DND-41 (cell line): ENCODE measurements around the gene MSANTD1.

Experiments used
- ATAC-seq: fragments of 200-7000 bp; cut with Tn5 transposase; 3 replicates; pipeline ENCODE4 v1.9.1; 2021; ENCODE audit warnings: low read depth; ENCODE audit not compliant: insufficient read depth
- DNase-seq: peaks from one replicate; pipeline ENCODE4 v3.0.0-alpha.2; 2020
- H2AFZ ChIP-seq: 2 replicates; pipeline ENCODE4 v1.6.0; 2012; ENCODE audit warnings: low read depth, low read length
- H3K27ac ChIP-seq: 2 replicates; pipeline ENCODE4 v1.5.1; 2012; ENCODE audit warnings: low read length, inconsistent platforms
- H3K27me3 ChIP-seq: fragments of 200-600 bp; sonication (generic); 2 replicates; pipeline ENCODE4 v1.6.0; 2012; ENCODE audit warnings: low read length, mild to moderate bottlenecking, inconsistent platforms; ENCODE audit not compliant: insufficient read depth, poor library complexity
- H3K36me3 ChIP-seq: 2 replicates; pipeline ENCODE4 v1.5.1; 2012; ENCODE audit warnings: low read length, inconsistent platforms; ENCODE audit not compliant: insufficient read depth
- H3K4me1 ChIP-seq: 2 replicates; pipeline ENCODE4 v1.5.1; 2012; ENCODE audit warnings: mild to moderate bottlenecking, low read length; ENCODE audit not compliant: insufficient read depth
- H3K4me2 ChIP-seq: 2 replicates; pipeline ENCODE4 v1.6.0; 2012; ENCODE audit warnings: mild to moderate bottlenecking, moderate library complexity, low read length, inconsistent platforms; ENCODE audit not compliant: insufficient read depth
- H3K4me3 ChIP-seq, 2 experiments: fragments of 200-600 bp in 1 of 2; shearing (Covaris generic) in 1 of 2; 2 replicates each; pipeline ENCODE4 v1.5.1; 2012 to 2016; ENCODE audit warnings: inconsistent platforms in 2 of 2, low read length in 2 of 2, mild to moderate bottlenecking in 2 of 2, low read depth in 1 of 2, moderate library complexity in 1 of 2
- H3K79me2 ChIP-seq: 2 replicates; pipeline ENCODE4 v1.6.0; 2012; ENCODE audit warnings: low read length, inconsistent platforms; ENCODE audit not compliant: insufficient read depth
- H3K9ac ChIP-seq: 2 replicates; pipeline ENCODE4 v1.6.0; 2012; ENCODE audit warnings: low read depth, mild to moderate bottlenecking, inconsistent platforms, low read length, moderate library complexity
- H3K9me3 ChIP-seq: 2 replicates; pipeline ENCODE4 v1.5.1; 2012; ENCODE audit warnings: low read length, moderate library complexity, mild to moderate bottlenecking, inconsistent platforms; ENCODE audit not compliant: insufficient read depth, severe bottlenecking
- H4K20me1 ChIP-seq: 2 replicates; pipeline ENCODE4 v1.6.0; 2012; ENCODE audit warnings: low read length; ENCODE audit not compliant: insufficient read depth
- EZH2 ChIP-seq: IDR thresholded peaks from 3 replicates; pipeline ENCODE4 v1.6.1; 2012; ENCODE audit warnings: borderline replicate concordance, low read depth, mild to moderate bottlenecking, moderate library complexity, low read length, inconsistent platforms; ENCODE audit not compliant: severe bottlenecking
- TF ChIP-seq, protein P1 (sequence below): IDR thresholded peaks from 2 replicates; pipeline ENCODE4 v1.5.1; 2012; ENCODE audit warnings: borderline replicate concordance, low read length, moderate library complexity, mild to moderate bottlenecking; ENCODE audit not compliant: poor library complexity, severe bottlenecking; ENCODE audit errors: extremely low read depth

Gene MSANTD1

DNA sequence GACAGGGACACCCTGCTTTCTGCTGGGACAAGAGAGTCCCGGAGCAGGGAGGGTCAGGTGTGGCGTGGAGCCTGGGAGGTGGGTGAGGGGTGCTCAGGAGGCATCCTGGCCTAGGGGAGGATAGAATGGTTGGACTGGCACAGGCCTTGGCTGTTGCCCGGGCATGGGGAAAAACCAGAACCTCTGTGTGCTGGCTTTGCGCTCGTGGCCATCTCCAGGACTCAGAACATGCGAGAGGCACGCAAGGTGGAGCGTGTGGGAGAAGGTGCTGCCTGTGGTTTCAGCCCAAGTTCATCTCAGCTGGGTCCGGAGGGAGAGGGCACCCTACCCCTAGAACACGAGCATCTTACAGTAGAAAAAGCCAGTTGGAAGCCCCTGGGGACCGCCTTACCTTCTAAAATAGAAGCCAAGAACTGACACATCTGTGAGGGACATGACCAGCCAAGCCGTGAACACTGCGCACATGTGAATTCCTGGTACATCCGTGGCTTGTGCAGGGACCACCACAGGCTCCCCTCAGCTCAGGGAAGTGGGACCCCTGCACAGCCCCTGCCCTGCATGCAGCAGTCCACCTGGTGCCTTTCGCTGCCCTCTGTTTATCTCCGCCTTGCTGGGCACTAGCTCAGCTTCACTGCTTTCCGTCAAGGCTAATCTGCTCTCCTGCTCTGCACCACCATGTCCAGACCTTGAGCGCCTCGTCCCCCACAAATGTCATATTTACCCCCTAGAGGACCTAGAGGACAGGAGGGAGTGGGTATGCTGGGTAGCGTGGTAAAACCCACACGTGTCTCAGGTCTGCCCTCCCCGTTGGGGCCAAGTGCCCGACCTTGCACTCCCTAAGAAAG, 13.5 kb downstream of the MSANTD1 start:
- Histone ChIP-seq H3K4me3 (no peak overlapping the region), H3K4me1 (no peaks in the 10 kb centered on the region), H3K27me3 (no peaks in the 10 kb centered on the region), H3K79me2 (no peaks in the 10 kb centered on the region), H3K9ac (no peak overlapping the region), H4K20me1 (no peaks in the 10 kb centered on the region; the same call in 1 of the 2 replicates), H2AFZ (no peak overlapping the region), H3K36me3 (no peaks in the 10 kb centered on the region), H3K27ac (no peak overlapping the region), H3K4me2 (no peak overlapping the region), H3K9me3 (no peaks in the 10 kb centered on the region)
- no peak for TF ChIP-seq EZH2
- TF ChIP-seq, protein P1, sequence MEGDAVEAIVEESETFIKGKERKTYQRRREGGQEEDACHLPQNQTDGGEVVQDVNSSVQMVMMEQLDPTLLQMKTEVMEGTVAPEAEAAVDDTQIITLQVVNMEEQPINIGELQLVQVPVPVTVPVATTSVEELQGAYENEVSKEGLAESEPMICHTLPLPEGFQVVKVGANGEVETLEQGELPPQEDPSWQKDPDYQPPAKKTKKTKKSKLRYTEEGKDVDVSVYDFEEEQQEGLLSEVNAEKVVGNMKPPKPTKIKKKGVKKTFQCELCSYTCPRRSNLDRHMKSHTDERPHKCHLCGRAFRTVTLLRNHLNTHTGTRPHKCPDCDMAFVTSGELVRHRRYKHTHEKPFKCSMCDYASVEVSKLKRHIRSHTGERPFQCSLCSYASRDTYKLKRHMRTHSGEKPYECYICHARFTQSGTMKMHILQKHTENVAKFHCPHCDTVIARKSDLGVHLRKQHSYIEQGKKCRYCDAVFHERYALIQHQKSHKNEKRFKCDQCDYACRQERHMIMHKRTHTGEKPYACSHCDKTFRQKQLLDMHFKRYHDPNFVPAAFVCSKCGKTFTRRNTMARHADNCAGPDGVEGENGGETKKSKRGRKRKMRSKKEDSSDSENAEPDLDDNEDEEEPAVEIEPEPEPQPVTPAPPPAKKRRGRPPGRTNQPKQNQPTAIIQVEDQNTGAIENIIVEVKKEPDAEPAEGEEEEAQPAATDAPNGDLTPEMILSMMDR: no peak
- ATAC-seq (no peak), DNase-seq (no peak)

DNA sequence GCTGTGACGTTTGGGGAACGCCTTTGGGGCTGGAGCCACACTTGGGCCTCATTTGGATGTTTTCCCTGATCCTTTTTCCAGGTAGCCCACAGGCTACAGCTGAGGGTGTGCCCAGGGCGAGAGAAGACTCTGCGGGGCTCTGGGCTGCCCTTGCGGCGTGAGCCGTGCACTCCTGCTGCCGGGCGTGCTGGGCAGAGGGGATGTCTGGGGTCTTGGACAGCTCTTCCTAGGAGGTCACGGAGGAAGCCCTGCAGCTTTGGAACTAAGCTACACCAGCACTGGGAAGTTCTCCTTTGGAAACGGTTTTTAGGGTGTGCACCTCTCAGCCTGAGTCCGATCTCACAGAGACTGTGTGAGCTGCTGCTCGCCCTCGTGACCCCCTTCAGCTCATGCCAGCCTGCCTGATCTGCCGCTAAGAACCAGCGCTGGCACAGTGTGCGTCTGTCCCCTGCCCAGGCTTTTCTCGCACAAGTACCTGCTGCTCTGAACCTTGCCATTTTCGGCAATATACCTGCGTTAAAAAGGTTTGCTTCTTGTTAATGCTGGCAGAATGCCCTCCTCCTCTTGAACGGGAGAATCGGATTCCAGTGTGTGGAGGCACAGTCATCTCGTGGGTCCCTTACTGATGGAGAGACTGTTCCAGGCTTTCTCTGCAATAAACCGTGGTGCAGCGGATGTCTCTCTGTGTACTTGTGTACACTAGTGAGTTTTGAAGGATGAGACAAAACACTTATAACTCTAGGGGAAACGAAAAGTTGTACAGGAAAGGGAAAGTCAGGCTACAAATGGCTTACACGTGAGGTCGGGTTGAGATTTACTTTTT, 14.3 kb downstream of the MSANTD1 start:
- no peaks in the 10 kb centered on the region for H3K79me2 ChIP-seq
- H3K27ac ChIP-seq: no peak overlapping the region
- no peaks in the 10 kb centered on the region for H4K20me1 ChIP-seq
- no peak for TF ChIP-seq EZH2
- TF ChIP-seq, protein P1: no peak
- ATAC-seq (no peak), DNase-seq (no peak)
- no peaks in the 10 kb centered on the region for H3K36me3 ChIP-seq
- no peak overlapping the region for H3K4me3 ChIP-seq
- H2AFZ ChIP-seq: no peak overlapping the region
- H3K4me2 ChIP-seq: no peak overlapping the region
- H3K27me3 ChIP-seq: no peaks in the 10 kb centered on the region
- H3K4me1 ChIP-seq: no peaks in the 10 kb centered on the region
- no peak overlapping the region for H3K9ac ChIP-seq
- no peaks in the 10 kb centered on the region for H3K9me3 ChIP-seq

DNA sequence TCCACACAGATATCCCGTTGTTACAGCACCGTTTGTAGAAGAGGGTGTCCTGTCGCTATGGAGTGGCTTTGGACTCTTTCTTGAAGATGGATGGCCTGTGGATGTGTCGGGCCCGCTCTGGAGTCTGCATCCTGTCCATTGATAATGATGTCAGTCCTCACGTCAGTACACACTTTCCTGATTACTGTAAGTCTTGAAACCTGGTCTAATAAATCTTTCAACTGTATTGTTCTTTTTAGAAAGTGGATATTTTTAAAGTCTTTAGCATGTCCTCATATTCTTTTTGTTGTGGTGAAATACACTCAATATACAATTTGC, 14.9 kb downstream of the MSANTD1 start:
- no peaks in the 10 kb centered on the region for H3K36me3 ChIP-seq
- TF ChIP-seq, protein P1: no peak
- TF ChIP-seq EZH2: no peak
- DNase-seq (no peak), ATAC-seq (no peak)
- H3K4me2 ChIP-seq: no peak overlapping the region
- no peaks in the 10 kb centered on the region for H4K20me1 ChIP-seq
- H3K9me3 ChIP-seq: no peaks in the 10 kb centered on the region
- H3K27me3 ChIP-seq: no peaks in the 10 kb centered on the region
- H3K9ac ChIP-seq: no peak overlapping the region
- no peaks in the 10 kb centered on the region for H3K4me1 ChIP-seq
- no peak overlapping the region for H3K27ac ChIP-seq
- H3K4me3 ChIP-seq: no peak overlapping the region
- H2AFZ ChIP-seq: no peak overlapping the region
- no peaks in the 10 kb centered on the region for H3K79me2 ChIP-seq
